NCI-H82 (cell line): ENCODE data around the gene MRPS25.
"Not testable (repeated sequence)": the region's sequence is repeated elsewhere in the genome, so short reads cannot be mapped to it uniquely, and the experiment has no call there.

Source experiments
- DNase-seq: peaks from one replicate; lab custom pipeline; 2025; lab: John Stamatoyannopoulos, UW

The MRPS25 gene

GRCh38 chr3:15043408-15044171 lies 21.5 kb downstream of the MRPS25 start:
- DNase-seq = no peak

GRCh38 chr3:15042936-15043335 lies 22.2 kb downstream of the MRPS25 start:
- no peak for DNase-seq

DNA sequence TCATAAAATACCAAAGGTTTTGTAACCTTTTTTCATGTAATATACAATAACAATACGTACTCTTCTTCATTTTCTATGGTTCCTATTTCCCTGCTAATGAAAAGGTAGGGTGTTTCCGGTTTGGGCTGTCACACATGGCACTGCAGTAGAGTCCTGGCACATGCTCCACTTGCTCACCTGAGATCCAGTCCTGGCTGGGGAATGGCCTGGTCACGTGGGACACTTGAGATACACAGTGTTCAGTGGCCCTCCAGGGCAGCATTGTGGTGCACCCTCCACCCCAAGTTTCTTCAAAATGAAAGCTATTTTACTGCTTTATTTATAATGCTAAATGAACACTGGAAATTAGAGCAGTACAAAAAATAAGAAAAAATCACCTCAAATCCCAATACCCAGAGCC lies 23.2 kb downstream of the MRPS25 start:
- DNase-seq = no peak

GRCh38 chr3:15040844-15041243 lies 24.3 kb downstream of the MRPS25 start:
- DNase-seq = no peak

DNA sequence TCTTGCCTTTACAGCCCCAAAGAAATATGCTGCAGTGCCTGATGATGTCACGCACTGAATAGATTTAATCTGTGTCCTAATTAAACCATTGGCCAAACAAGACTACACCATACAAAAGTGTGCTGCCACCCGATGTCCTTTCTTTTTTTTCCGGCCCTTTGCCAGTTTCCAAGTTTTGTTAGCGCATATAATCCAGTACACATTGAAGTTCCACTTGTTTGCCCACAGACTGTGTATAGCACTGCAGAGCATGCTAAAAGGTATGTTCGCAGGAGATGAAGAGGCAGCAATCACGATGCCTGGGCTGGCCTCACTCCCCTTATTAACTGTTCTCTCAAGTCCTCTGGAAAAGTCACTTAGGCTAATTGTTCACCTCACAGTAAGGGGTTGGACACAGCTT lies 26.8 kb downstream of the MRPS25 start:
- no peak for DNase-seq

DNA sequence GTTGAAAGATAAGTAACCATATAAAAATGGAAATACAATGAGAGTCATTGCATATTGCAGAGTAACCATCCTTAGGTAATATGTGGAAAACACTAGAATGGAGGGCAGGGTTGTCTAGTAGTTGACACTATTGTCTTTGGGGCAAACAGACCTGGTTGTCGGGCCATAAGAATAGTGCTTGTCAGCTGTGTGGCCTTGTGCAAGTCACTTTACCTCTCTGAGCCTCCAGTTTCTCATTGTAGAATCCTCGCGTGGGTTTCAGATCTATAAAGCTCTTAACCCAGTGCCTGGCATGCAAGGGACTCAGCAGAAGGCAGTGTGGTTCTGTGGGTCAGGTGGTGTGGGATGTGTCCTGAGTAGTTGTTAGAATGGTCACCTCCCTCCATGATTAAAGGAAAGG lies 32.0 kb downstream of the MRPS25 start:
- no peak for DNase-seq

DNA sequence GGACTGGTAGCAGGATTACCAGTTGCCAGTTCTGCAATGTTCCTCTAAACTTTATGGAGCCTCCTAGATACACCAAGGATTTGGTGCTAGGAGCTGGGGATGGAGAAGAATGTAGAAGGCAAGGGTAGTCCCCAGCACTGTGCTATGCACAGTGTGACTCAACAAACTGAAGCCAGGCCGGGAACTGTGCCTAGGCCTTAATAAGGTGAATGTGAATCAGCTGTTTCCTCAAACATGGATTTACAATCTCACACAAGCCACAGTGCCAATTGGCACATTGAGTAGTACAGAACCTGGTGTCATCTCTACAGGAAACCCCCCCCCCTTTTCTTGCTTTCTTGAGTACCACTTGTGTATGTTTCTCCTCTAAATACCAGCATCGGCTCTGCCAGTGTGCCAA lies 32.5 kb downstream of the MRPS25 start:
- no peak for DNase-seq

GRCh38 chr3:15029625-15030024 lies 35.5 kb downstream of the MRPS25 start:
- DNase-seq = no peak

GRCh38 chr3:15023719-15024118 lies 41.4 kb downstream of the MRPS25 start:
- DNase-seq = no peak

DNA sequence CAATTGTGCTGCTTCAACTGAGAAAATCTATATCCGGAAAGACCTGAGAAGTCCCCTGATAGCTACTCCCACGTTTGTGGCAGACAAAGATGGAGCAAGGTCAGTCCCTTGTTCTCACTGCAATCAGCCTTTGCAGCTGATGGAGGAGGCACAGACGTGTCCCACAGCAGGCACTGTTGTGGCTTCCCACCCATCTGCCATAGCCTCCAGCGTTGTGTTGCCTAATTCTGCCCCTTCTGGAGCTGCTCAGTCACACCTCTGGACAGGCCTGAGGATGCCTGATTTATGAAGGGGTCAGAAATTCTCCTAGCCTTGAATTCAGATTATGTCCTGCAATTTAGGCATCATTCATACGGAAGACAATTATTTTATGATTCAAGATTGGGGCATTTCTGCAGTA lies 41.9 kb downstream of the MRPS25 start:
- DNase-seq = no peak

DNA sequence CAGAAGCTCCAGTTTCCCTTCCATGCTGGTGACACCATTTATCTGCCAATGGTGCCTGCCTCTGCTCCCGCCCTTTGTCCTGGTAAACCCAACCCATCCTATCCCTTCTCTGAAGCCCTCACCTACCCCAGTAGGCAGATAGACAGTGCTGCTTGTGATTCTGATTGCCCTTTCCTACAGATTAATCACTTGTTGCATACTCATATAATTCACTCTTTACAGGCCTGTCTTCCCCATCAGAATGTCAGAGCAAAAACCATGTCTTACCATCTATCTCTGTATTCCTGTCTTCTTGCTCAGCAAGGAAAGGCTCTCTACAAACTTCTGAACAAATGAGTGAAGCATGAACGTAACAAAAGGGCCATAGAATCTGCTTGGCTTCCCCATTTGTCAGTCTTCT lies 47.9 kb downstream of the MRPS25 start:
- no peak for DNase-seq

DNA sequence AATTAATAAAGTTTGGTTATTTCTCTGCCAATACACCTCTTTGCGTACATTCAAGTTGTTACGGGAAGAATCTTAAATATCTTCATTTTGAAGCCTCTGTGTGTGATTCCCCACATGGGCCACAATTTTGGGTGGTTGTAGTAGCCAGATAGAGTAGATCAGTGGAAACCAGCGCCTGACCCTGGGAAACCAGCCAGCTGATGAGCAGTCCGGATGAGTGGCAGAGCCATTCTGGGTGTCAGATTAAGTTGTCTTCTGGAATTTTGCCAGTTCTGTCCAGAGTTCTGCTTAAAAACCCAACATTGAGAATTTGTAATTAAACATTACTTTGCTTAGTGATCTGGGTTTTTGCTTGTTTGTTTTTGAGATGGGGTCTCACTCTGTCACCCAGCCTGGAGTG lies 49.7 kb downstream of the MRPS25 start:
- no peak for DNase-seq

DNA sequence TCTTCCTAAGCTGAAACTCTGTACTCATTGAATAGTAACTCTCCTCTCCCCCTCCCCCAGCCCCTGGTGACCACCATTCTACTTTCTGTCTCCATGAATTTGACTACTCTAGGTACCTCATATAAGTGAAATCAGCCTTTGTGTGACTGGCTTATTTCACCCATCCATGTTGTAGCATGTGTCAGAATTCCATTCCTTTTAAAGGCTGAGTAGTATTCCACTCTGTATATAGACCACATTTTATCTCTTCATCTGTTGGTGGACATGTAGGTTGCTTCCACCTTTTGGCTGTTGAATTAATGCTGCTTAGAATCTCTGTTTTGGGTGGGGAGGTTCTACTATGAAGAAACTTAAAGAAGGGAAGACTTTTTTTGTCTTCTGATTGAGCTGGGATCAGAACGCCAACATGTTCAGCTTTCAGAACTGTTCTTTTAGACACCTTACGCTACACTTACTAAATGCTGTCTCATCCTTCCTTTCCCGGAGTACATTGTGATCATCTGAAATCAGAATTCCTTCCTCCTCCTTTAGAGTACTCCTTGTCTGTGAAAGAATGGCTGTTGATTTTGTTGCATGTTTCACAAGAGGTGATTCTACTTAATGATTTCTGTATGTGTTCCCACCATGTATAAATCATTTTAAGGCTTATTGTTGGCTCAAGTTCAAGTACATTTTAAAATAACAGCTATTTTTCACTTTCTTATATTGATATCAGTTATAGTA lies 50.3 kb downstream of the MRPS25 start:
- no peak for DNase-seq

DNA sequence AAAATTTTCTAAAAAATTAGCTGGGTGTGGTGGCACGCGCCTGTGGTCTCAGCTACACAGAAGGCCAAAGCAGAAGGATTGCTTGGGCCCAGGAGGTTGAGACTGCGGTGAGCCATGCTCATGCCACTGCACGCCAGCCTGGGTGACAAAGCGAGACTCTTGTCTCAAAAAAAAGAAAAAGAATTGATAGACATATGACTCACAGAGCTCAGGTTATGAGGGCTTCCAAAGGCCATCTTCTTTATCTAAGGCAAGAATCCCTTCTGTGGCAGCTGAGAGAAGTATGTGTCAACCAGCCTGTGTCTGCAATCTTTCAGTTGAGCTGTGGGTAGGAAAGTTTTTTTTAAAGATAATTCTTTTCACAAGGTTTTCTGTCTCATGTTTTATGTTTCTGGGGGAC lies 53.9 kb downstream of the MRPS25 start:
- no peak for DNase-seq

DNA sequence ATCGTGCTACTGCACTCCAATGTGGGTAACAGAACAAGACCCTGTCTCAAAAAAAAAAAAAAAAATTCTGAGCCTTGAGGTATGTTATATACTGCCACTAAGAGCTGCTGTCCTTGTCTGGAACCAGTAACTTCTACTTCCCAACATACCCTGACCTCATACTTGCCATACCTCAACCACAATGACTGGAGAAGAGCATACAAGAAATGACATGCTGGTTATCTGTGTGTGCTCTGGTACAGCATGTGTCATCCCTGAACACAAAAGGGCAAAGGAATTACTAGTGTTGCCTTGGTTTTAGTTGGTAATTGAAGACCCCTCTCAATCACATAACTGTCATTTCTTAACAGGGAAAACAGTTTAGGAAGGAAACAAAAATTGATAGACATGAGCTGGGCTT lies 54.5 kb downstream of the MRPS25 start:
- no peak for DNase-seq

- no peak for DNase-seq
Measured at GRCh38 chr3:15009167-15009566, 55.9 kb downstream of the MRPS25 start.

GRCh38 chr3:15007681-15008141 lies 57.4 kb downstream of the MRPS25 start:
- DNase-seq = no peak

GRCh38 chr3:14999182-14999581 lies 65.9 kb downstream of the MRPS25 start:
- DNase-seq = not testable (repeated sequence)
